ENCODE data around the gene ANKZF1.

Gene ANKZF1

DNA sequence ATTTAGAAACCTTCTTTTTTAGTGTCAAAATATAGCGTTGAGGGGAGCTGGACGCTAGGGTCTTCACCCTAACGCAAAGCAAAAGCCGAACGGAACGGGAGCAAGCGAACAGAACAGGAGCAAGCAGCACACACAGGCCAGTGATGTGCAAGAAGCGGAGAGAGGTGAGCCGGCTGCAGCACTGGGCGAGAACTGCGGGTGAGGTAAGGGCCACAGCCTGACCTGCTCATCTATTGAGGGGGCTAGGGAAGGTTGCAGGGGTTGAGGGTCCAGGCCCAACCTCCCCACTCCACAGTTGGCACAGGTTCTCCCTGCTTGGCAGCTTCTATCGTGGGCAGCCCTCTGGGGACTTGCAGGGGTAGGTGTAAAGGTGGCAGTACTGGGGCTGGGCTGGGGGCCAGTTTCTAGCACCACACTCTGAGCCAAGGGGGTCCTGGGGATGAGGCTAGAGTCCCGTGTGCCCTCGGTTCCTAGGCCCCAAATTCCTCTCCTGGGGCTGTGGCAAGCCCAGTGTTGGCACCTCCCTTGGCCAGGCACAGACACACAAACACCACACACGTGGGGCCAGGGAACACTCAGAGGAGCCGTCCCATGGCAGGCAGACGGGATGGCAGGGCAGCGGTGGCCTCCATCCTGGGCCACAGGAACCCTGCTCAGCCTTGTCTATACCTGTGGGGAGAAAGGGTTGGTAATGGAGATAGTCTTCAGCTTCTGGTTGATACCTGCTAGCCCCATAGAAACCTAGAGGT lies 9.6 kb upstream of the ANKZF1 start:
- H3K4me3 ChIP-seq (ENCODE audit: low read depth, low read length), result no peak overlapping the region
- H3K27me3 ChIP-seq (ENCODE audit: insufficient read depth, low read depth, severe bottlenecking), result no peaks in the 10 kb centered on the region
- H3K9me3 ChIP-seq (ENCODE audit: severe bottlenecking), result no peaks in the 10 kb centered on the region
- H3K27ac ChIP-seq, result no peak overlapping the region; the same call in 1 of the 2 replicates
- no peak for DNase-seq
- TF ChIP-seq, protein P1, sequence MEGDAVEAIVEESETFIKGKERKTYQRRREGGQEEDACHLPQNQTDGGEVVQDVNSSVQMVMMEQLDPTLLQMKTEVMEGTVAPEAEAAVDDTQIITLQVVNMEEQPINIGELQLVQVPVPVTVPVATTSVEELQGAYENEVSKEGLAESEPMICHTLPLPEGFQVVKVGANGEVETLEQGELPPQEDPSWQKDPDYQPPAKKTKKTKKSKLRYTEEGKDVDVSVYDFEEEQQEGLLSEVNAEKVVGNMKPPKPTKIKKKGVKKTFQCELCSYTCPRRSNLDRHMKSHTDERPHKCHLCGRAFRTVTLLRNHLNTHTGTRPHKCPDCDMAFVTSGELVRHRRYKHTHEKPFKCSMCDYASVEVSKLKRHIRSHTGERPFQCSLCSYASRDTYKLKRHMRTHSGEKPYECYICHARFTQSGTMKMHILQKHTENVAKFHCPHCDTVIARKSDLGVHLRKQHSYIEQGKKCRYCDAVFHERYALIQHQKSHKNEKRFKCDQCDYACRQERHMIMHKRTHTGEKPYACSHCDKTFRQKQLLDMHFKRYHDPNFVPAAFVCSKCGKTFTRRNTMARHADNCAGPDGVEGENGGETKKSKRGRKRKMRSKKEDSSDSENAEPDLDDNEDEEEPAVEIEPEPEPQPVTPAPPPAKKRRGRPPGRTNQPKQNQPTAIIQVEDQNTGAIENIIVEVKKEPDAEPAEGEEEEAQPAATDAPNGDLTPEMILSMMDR (IDR thresholded peaks at IDR 0.05; ENCODE audit: low read depth, low read length), result no peak
- H3K36me3 ChIP-seq, result peaks cover 76% of the 10 kb centered on the region

DNA sequence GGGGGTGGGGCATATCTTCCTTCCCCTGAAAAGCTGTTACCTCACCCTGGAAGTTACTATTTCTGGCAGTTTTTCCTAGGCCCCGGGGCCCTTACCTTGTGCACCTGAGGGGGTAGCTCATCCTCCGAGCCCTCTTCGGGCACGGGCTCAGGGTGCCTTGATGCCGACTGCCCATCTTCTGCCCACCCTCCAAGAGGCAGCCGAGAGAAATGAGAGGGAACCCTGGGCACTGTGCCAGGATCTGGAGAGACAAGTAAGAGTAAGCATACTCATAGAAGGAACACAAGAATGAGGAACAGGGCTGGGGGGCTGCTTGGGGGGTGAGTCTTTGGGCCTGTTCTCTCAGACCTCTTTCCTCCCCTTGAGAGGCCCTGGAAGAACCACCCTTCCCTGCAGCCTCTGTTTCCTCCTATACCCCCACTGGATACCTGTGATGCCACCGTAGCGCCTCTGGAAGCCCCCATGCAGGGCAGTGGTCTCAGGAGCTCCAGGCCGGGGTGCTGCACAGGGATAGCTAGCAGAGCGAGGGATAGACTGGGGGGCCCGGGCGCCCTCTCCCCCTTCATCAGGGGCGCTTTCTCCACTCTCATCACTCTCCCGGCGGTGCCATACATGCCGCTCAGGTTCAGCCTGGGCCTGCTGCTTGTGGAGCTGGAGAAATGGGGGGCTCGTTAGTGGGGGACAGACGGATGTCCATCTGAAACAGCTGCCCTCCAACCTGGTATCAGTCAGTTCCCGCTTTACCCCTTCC lies 8.8 kb upstream of the ANKZF1 start:
- Histone ChIP-seq H3K4me3 (ENCODE audit: low read depth, low read length) (no peak overlapping the region), H3K36me3 (peaks cover 76% of the 10 kb centered on the region), H3K27me3 (ENCODE audit: insufficient read depth, low read depth, severe bottlenecking) (no peaks in the 10 kb centered on the region), H3K27ac (no peak overlapping the region), H3K9me3 (ENCODE audit: severe bottlenecking) (no peaks in the 10 kb centered on the region)
- TF ChIP-seq, protein P1 (IDR thresholded peaks at IDR 0.05; ENCODE audit: low read depth, low read length), result no peak
- no peak for DNase-seq

DNA sequence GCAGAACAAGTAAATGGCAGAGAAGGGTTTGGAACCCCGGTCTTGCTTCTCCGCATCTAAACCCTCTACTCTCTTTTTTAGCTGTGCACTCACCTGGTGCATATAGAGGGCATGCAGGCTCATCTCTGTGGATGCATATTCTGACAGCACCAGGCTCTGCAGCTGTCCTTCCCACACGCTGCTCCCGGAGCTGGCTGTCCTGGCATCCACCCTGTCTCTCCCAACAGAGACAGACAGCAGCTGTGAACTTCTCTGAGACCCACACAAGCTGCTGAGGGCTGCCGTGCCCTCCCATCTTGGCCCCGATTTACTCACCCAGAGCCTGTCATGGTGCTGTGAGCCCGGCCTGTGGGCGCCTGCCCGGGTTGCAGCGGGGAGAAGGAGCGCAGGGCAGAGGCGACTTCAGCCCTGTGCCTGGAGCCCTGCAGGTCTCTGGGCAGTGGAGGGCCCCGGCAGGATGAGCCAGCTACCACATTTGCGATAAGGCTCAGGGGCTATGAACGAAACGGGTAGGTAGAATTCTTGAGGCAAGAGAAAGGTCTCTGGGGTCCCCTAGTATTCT lies 7.6 kb upstream of the ANKZF1 start:
- no peak overlapping the region for H3K4me3 ChIP-seq (ENCODE audit: low read depth, low read length)
- TF ChIP-seq, protein P1 (IDR thresholded peaks at IDR 0.05; ENCODE audit: low read depth, low read length), result no peak
- no peak overlapping the region for H3K27ac ChIP-seq
- H3K9me3 ChIP-seq (ENCODE audit: severe bottlenecking), result no peaks in the 10 kb centered on the region
- H3K36me3 ChIP-seq, result peaks cover 77% of the 10 kb centered on the region
- no peaks in the 10 kb centered on the region for H3K27me3 ChIP-seq (ENCODE audit: insufficient read depth, low read depth, severe bottlenecking)
- no peak for DNase-seq

DNA sequence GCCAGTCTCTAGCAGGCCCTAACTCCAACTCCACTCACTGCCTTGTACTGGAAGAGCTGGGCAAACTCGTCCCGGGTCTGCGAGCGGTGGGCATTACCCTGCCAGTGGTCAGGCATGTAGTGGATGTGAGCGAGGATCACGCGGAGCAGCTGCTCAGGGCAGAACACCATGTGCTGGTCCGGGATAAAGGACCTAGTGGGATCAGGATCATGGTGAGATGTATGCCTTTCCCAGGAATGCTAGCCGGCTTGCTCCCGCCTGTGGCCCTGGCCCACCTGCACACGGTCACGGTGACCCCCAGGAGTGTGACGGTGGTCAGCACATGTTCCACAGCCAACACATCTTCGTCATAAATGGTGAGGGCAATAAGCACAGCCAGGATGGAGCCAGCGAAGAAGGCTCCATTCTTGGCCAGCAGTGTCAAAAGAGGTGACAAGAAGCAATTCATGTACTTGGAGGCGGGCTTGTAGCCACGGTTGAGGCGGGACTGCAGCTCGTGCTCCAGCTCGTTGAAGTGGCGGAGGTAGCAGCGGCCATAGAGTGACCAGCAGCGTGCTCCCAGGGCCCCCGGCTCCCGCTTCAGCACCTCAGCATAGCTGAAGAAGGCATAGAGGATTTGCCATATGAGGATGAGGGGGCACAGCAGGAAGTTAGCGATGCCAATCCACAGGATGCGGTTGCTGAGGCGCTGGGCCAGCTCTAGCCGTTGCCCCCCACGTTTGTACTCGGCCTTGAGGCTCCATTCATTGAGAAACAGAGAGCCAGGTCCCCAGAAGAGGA lies 5.6 kb upstream of the ANKZF1 start:
- Histone ChIP-seq H3K27me3 (ENCODE audit: insufficient read depth, low read depth, severe bottlenecking) (no peaks in the 10 kb centered on the region), H3K9me3 (ENCODE audit: severe bottlenecking) (no peaks in the 10 kb centered on the region), H3K27ac (no peak overlapping the region), H3K36me3 (peaks cover 87% of the 10 kb centered on the region), H3K4me3 (ENCODE audit: low read depth, low read length) (no peak overlapping the region)
- TF ChIP-seq, protein P1 (IDR thresholded peaks at IDR 0.05; ENCODE audit: low read depth, low read length), result no peak
- no peak for DNase-seq

DNA sequence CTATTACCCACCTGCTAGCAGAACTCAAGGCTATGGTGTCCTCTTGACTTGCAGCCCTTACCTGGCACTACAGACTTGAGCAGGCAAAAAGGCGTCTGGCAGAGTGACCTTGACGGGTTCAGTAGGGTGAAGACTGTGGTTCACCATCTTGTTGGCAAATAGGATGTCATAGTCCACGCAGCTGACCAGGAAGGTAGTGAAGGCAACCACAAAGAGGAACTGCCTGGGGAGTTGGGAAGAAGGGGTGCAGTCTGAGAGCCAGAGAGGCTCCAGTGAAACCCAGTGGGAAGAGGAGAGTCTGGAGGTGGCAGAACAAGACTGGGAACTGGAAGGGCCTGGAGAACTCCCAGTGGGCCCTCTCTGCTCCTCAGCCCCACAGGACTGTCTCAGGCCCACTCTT lies 4.3 kb upstream of the ANKZF1 start:
- Histone ChIP-seq H3K27ac (no peak overlapping the region), H3K4me3 (ENCODE audit: low read depth, low read length) (no peak overlapping the region), H3K36me3 (peaks cover 77% of the 10 kb centered on the region), H3K9me3 (ENCODE audit: severe bottlenecking) (no peaks in the 10 kb centered on the region), H3K27me3 (ENCODE audit: insufficient read depth, low read depth, severe bottlenecking) (no peaks in the 10 kb centered on the region)
- TF ChIP-seq, protein P1 (IDR thresholded peaks at IDR 0.05; ENCODE audit: low read depth, low read length), result no peak
- no peak for DNase-seq
